ENCODE data around the gene IL1F10.

Gene IL1F10

DNA sequence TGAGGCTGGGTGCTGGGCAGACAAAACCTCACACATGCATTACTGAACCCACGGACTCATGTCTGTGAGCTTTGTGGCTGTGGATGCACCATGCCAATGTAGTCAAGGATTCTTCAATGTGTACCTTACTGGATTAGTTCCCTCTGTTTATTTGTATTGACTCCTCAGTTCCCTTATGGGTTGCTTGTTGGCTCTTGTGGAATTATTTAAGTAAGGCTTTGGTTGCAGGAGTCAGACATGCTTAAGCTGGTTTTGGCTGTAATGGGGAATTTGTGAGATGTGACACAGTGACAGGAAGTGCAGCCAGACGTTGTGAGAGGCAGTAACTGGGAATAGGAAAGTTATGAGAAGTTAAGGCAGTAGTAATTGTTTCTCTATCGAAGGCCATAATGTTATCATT is 46.0 kb downstream of the IL1F10 start:
- no peak for DNase-seq

DNA sequence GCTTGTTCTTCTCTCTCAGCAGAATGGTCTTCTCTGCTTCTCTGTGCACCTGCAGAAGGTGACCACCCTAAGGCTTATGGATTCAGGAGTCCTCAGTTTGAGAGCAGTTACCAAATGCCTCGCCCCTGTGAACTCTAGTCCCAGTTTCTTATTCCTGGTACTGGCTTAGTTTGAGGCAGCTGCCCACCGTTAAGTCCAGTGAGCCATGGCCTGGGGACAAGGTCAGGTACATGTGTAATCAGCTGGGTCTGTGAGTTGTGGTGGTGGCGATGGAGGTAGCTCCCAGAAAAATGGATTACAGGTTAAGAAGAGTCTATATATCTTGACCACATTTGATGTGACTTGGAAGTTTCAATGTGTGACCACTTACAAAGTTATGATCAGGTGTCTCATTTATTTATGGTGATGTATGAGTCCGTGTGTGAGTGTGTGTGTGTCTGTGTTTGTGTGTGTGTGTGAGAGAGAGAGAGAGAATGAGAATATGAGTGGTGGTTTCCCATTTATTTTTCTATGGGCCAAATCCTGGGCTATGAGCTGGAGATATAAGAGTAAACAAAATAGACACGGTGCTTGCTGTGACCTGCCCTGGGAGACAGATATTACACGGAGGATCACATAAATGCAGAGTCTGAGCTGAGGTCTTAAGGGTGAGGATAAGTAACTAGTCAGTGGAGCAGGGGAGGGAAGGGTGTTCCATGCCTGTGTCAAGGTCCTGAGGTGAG is 46.6 kb downstream of the IL1F10 start:
- DNase-seq, result no peak

DNA sequence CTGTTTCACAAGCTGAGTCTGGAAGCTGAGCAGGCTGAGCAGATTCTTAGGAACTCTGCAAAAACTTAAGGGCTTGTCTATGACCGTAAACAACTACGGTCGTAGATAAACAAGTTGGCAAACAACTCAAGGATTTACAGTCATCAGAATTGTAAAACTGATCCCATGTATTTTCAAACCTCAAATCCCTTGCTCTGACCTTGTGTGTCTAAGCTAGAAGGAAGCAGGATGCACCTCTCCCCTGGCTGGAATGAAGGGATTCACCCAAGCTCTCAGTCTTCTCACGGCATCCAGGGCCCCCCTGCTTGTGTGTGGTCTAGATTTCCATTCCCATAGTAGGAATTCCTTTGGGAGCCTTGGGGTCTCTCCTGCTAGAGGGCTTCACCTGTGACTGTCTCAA is 47.2 kb downstream of the IL1F10 start:
- no peak for DNase-seq

DNA sequence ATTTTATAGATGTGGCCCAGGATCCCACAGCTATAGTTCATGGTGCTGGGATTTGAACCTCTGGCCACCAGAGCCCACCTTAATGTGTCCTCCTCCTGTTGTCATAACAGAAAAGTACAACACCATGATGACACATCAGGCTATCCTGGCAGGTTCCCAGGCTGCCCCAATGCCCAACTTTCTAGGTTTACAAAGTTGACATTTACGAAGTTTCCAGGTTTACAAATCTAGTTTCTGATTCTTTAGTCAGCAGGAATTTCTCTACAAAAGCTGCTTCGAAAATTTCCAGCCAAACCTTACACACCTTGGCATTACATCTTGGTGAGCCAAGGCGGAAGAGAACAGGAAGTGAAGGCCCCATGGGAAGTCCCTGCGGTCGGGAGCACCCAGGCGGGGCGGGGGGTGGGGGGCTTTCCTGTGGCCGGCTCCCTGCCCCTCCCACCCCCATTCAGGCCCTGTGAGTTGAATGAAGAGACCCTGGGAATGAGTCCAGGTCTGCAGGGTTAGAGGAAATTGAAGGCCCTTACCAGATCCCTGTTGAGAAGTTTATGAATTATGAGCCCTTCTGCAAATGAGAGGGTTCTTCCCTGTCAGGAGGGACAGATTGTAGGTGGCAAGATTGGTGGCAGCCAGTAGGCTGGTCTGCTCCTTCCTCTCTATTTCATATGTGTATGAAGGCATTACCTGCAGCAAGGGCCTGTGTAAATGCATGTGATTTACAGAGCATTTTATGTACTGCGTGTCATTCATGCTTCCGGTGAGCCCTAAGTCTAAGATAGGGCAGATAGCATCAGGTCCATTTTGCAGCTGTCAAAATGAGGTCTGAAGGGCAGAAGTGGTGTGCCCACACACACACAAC is 48.6 kb downstream of the IL1F10 start:
- DNase-seq, result no peak

DNA sequence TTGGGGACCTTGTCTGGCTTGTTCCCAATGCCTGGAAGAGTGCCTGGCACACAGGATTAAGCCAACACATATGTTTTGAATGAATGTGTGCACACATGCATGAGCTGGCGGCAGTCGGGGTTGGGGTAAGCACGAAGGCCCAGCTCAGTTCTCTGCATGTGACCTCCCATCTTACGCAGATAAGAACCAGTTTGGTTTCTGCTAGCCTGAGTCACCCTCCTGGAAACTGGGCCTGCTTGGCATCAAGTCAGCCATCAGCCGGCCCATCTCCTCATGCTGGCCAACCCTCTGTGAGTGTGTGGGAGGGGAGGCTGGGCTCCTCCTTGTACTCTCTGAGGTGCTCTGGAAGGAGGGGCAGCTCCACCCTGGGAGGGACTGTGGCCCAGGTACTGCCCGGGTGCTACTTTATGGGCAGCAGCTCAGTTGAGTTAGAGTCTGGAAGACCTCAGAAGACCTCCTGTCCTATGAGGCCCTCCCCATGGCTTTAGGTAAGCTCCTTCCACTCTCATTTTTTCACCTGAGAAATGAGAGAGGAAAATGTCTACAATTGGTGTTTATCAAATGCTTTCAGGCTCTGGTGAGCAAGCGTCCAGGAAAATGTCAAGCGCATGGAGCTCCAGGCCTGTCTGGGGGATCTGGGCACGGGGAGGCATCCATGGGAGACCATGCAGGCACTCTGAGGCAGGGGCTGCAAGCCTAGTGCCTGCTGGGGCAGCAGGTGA is 49.9 kb downstream of the IL1F10 start:
- DNase-seq, result no peak

DNA sequence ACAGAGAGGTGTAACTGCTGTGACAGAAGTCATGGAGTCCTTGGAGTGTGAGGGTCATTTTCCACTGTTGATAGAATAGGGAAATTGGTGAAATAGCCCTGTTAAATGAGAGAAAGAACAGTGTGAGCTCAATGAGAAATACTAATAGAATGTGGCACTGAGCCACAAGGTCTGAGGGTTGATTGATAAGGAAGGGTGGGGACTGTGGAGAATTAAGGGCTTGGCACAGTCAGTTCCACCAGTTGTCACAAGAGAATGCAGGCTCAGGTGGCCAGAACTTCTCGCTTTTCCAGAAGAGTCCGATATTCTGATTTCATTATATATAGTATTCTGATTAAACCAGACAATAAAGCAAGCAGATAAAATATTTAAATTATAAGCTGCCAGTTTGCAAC is 50.5 kb downstream of the IL1F10 start:
- DNase-seq, result no peak

DNA sequence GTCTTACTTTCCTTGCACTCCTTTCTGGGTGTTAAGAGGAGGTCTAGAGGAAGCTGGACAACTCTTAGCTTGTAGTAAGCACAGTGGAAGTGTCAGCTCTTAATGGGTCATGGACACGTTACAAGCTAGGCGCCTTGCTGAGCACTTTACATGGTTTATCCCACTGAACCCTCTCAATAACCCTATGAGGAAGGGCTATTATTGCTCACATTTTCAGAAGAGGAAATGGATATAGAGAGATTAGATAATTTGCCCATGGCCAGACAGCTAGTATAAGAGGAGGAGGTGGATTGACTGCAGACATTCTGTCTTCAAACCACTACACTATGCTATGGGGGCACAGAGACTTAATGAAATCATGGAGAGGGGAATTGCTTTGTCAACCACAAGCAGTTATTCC is 51.3 kb downstream of the IL1F10 start:
- DNase-seq, result no peak

DNA sequence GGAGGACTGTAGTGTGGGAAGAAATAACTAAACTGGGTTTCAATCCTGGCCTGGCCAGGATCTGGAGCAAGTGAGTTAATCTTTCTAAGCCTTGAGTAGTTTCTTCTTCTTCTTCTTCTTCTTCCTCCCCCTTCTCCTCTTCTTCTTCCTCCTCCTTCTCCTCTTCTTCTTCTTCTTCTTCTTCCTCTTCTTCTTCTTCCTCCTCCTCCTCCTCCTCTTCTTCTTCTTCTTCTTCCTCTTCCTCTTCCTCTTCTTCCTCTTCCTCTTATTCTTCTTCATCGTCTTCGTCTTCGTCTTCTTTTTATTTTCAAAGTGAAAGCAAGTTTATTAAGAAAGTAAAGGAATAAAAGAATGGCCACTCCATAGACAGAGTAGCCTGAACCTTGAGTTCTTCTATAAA is 53.1 kb downstream of the IL1F10 start:
- no peak for DNase-seq

DNA sequence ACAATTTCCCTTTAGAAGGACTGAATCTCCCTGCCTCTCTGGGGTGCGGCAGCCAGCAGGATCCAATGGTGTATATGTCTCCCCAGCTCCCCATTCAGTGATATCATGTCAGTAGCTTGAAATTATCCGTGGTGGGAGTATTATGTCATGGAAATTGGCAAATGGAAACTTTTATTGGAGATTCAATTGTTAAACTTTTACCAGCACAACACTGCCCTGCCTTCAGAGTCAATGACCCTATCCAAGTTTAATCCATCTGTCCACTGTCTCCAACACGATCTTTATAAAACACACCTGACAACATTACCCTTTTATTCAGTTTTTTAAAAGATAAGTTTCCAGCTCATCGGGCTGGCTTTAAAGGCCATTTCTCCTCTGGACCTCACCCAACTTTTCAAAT is 54.6 kb downstream of the IL1F10 start:
- DNase-seq, result no peak

DNA sequence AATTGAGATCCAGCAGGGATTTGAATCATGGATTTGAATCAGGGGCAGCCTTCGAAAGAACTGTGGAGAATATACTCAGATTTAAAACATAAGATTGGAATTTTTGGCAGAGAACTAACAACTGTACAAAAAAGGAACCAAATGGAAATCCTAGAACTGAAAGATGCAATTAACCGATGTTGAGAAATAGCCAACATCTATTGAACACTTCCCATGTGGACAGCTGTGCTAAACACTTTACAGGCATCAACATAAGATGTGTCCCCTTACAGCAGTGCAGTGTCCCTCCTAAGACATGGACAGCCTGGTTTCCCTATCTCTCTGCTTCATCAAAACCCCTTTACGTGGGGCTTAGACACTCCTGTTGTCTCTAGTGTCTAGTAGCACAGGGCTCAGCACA is 56.0 kb downstream of the IL1F10 start:
- no peak for DNase-seq

DNA sequence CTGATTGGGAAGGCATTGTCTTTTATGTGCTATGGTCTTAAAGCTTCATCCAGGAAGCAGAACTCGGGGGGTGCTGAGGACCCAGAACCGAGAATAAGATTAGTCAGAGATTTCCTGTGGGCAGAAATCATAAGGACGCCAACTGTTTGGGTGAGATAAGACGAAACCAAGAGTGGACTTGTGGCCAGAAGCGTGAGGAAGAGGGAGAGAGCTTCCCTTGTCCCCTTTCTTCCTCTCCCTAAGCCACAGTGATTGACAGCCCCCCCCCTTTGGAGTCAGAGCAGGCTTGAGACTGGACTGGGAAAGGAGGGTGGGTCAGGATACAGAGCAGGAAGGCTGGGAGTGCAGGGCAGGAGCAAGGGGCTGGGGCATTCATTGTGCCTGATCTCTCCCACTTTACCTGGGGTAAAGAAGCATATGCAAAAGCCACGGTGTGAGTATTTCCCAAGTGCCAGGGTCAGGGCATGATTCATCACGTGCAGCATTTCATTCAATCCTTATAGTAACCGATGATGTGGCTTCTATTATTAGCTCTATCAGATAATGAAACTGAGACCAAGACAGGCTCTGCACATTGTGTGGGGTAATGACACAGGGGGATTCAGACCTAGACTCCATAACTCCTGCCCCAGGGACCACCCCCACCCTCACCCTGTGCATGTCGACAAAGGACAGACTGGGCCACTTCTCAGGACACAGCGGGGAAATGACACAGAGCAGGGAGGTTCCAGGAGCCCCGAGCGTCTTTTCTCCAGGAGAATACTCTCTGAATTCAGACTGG is 56.6 kb downstream of the IL1F10 start:
- DNase-seq, result no peak

Measured in NCI-H345 (cell line).